ENCODE data around the gene PRKCSH. TPM values are rescaled to one million over a fixed set of nuclear protein-coding genes. Genes with fewer than 3 reads are reported as not detected.

Gene PRKCSH
- total RNA-seq, 1 experiment from 2014 or later: 257 TPM

- no peak for DNase-seq (ENCODE audit: unreplicated experiment)
- TF ChIP-seq, protein P1, sequence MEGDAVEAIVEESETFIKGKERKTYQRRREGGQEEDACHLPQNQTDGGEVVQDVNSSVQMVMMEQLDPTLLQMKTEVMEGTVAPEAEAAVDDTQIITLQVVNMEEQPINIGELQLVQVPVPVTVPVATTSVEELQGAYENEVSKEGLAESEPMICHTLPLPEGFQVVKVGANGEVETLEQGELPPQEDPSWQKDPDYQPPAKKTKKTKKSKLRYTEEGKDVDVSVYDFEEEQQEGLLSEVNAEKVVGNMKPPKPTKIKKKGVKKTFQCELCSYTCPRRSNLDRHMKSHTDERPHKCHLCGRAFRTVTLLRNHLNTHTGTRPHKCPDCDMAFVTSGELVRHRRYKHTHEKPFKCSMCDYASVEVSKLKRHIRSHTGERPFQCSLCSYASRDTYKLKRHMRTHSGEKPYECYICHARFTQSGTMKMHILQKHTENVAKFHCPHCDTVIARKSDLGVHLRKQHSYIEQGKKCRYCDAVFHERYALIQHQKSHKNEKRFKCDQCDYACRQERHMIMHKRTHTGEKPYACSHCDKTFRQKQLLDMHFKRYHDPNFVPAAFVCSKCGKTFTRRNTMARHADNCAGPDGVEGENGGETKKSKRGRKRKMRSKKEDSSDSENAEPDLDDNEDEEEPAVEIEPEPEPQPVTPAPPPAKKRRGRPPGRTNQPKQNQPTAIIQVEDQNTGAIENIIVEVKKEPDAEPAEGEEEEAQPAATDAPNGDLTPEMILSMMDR (IDR thresholded peaks at IDR 0.05; ENCODE audit: unreplicated experiment): no peak
- POLR2A ChIA-PET: no interaction called here
- Mint-ChIP-seq H3K27me3 (ENCODE audit: insufficient read depth, unreplicated experiment) (no peaks in the 10 kb centered on the region), H3K4me3 (ENCODE audit: unreplicated experiment) (no peak overlapping the region), H3K36me3 (ENCODE audit: insufficient read depth, unreplicated experiment) (peaks cover 6% of the 10 kb centered on the region), H3K27ac (ENCODE audit: low read depth, unreplicated experiment) (no peak overlapping the region), H3K4me1 (ENCODE audit: insufficient read depth, unreplicated experiment) (no peaks in the 10 kb centered on the region), H3K9me3 (ENCODE audit: unreplicated experiment) (no peaks in the 10 kb centered on the region)
- CTCF ChIA-PET: no interaction called here
- intact Hi-C loops (cut with micrococcal nuclease): no loop called here
- no TSS peak for BruUV-seq (replicated peaks)
These were observed 15.3 kb downstream of the PRKCSH start for GRCh38 chr19:11450570-11451326.

DNA sequence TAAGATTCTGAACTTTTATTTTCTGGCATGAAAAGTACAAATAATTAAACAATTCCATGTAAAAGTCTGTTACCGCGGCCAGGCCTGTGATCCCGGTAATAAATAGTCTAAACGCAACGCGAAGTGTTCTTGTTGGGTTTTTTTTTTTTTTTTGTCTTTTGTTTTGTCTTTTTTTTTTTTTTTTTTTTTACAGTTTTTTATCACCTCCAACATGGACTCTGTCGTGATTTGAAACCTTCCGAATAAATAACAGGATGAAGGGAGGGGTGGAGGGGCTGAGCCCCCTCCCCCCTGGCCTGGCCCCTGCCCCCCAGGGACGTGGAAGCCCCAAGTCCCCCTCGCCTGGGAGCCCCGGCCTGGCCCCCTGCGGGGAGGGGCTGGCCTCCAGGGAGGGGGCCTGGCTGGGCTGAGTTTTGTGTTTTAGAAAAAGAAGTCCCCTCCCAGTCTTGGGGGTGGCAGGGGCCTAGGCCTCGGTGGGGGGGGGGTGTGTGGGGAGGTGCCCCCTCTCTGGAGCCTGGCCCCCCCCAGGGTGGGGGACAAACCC, 16.0 kb downstream of the PRKCSH start:
- DNase-seq (ENCODE audit: unreplicated experiment): no peak
- Mint-ChIP-seq H3K9me3 (ENCODE audit: unreplicated experiment) (no peaks in the 10 kb centered on the region), H3K4me3 (ENCODE audit: unreplicated experiment) (no peak overlapping the region), H3K36me3 (ENCODE audit: insufficient read depth, unreplicated experiment) (peaks cover 6% of the 10 kb centered on the region), H3K4me1 (ENCODE audit: insufficient read depth, unreplicated experiment) (no peaks in the 10 kb centered on the region), H3K27ac (ENCODE audit: low read depth, unreplicated experiment) (no peak overlapping the region), H3K27me3 (ENCODE audit: insufficient read depth, unreplicated experiment) (no peaks in the 10 kb centered on the region)
- POLR2A ChIA-PET: interaction anchor here (0.6 to 1.3 kb wide), 2 partner anchors 8 to 103 kb away, joined by 3 read pairs; no protein-coding TSS in a partner anchor
- CTCF ChIA-PET: interaction anchor here (0.8 kb wide), 1 partner anchor 12 kb away, joined by 4 read pairs; no protein-coding TSS in a partner anchor
- TF ChIP-seq, protein P1 (IDR thresholded peaks at IDR 0.05; ENCODE audit: unreplicated experiment): no peak
- no TSS peak for BruUV-seq (replicated peaks)
- intact Hi-C loops (cut with micrococcal nuclease): no loop called here

DNA sequence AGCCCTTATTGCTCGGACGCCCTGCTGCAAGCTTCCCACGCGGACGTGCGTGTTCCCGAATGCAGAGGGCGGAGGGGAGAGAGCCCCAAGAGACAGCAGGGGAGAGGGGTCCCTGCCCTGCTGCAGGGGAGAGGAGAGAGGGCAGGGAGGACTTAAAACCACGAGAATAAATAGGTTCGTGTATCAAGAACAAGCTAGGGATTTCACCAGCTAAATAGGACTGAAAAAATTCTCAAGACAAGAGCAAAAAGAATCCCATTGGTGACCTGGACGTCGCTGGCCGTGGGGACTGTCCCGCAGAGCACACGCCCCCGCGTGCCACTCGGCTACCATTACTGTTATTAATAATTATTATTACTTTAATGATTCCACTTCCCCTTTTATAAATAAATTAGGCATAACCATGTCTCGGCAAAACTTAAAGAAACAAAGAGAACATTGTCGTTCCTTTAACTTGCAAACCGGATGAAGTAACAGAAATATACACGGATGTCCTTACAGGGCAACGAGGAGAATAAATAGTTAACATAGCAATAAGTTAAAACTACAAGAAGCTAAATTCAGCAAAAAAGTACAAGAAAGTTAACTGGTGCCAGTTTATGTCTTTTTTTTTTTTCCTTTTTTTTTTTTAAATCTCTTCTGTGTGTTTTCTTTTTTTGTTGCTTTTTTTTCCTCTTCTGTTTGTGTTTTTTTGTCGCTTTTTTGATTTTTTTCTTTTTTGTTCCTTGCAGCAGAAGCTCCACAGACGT, 16.6 kb downstream of the PRKCSH start:
- intact Hi-C loops (cut with micrococcal nuclease): no loop called here
- no TSS peak for BruUV-seq (replicated peaks)
- ChIA-PET POLR2A (interaction anchor here (0.6 to 1.3 kb wide), 4 partner anchors 8 to 241 kb away, joined by 3 to 4 read pairs (median 3); no protein-coding TSS in a partner anchor), CTCF (interaction anchor here (0.6 to 0.8 kb wide), 2 partner anchors 13 to 65 kb away, joined by 3 to 4 read pairs; no protein-coding TSS in a partner anchor)
- Mint-ChIP-seq H3K9me3 (ENCODE audit: unreplicated experiment) (no peaks in the 10 kb centered on the region), H3K4me1 (ENCODE audit: insufficient read depth, unreplicated experiment) (no peaks in the 10 kb centered on the region), H3K27ac (ENCODE audit: low read depth, unreplicated experiment) (no peak overlapping the region), H3K27me3 (ENCODE audit: insufficient read depth, unreplicated experiment) (no peaks in the 10 kb centered on the region), H3K4me3 (ENCODE audit: unreplicated experiment) (no peak overlapping the region), H3K36me3 (ENCODE audit: insufficient read depth, unreplicated experiment) (peaks cover 6% of the 10 kb centered on the region)
- TF ChIP-seq, protein P1 (IDR thresholded peaks at IDR 0.05; ENCODE audit: unreplicated experiment): no peak
- no peak for DNase-seq (ENCODE audit: unreplicated experiment)

All from MCF 10A (cell line).